Bronchial epithelial cell (primary cell): ENCODE results near the gene ELMO1. TPM values are rescaled to one million over a fixed set of nuclear protein-coding genes. Genes with fewer than 3 reads are reported as not detected.
A peak's percentile ranks its signal among the peaks of the same experiment; 100 is the strongest.

Experiments
- DNase-seq: peaks from one replicate; pipeline ENCODE4 v3.0.0-alpha.2; 2010; ENCODE audit warnings: low read depth
- FAIRE-seq: peaks from 2 replicates; lab custom pipeline; 2011; peaks lifted over from hg19 to GRCh38; lab: Jason Lieb, UNC
- H3K27me3 ChIP-seq: 2 replicates; pipeline ENCODE4 v1.5.1; 2011; ENCODE audit warnings: low read length; ENCODE audit not compliant: control insufficient read depth, insufficient read depth
- H3K36me3 ChIP-seq: 2 replicates; pipeline ENCODE4 v1.5.1; 2011; ENCODE audit warnings: low read length; ENCODE audit not compliant: control insufficient read depth, insufficient read depth
- H3K4me3 ChIP-seq: 2 replicates; pipeline ENCODE4 v1.5.1; 2011; ENCODE audit warnings: mild to moderate bottlenecking, low read depth, low read length, control low read depth
- total RNA-seq: library from RNA; depleted of rRNA; stranded (reverse); fragments of >200 nt; gene quantifications from 2 replicates; pipeline ENCODE4 v1.2.1, GENCODE V29; 2014
- TF ChIP-seq, protein P1 (sequence below): IDR thresholded peaks from 2 replicates; pipeline ENCODE4 v1.5.1; 2011; ENCODE audit warnings: mild to moderate bottlenecking, moderate library complexity, low read length, control low read depth, inconsistent platforms; ENCODE audit not compliant: insufficient read depth, severe bottlenecking

Gene ELMO1
- total RNA-seq, 1 donor from 2014 or later: under 0.01 TPM

- DNase-seq (no peak), FAIRE-seq (no peak)
- Histone ChIP-seq H3K27me3 (no peaks in the 10 kb centered on the region), H3K4me3 (no peak overlapping the region), H3K36me3 (no peaks in the 10 kb centered on the region)
- TF ChIP-seq, protein P1, sequence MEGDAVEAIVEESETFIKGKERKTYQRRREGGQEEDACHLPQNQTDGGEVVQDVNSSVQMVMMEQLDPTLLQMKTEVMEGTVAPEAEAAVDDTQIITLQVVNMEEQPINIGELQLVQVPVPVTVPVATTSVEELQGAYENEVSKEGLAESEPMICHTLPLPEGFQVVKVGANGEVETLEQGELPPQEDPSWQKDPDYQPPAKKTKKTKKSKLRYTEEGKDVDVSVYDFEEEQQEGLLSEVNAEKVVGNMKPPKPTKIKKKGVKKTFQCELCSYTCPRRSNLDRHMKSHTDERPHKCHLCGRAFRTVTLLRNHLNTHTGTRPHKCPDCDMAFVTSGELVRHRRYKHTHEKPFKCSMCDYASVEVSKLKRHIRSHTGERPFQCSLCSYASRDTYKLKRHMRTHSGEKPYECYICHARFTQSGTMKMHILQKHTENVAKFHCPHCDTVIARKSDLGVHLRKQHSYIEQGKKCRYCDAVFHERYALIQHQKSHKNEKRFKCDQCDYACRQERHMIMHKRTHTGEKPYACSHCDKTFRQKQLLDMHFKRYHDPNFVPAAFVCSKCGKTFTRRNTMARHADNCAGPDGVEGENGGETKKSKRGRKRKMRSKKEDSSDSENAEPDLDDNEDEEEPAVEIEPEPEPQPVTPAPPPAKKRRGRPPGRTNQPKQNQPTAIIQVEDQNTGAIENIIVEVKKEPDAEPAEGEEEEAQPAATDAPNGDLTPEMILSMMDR: no peak
Measured at GRCh38 chr7:36840904-36841303, 607.8 kb downstream of the ELMO1 start.

DNA sequence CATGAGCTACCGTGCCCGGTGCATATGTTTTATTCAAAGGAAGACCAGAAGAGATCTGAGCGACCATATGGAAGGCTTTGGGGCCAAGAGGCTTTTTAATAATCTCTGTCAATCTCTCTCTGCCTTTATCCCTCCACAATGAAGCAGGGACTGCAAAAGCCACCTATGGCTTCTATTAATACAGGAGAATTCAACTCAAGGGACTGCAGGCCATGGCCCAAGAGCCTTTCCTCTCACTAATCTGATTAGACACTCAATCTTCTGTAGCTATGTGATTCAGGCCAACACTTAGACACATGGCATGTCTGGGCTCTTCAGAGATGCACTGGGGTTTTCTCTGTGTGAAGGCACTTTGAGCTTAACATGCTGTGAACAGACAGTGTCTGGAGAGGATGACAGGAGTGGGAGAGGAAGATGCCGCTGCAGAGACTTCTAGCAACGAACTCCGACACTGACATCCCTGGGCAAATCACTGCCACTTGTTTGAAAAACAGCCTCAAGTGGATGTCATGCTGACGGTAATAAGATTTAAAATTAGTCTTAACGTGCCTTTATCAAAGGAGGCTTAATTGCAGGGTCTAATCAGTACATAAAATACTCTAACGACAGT is 609.9 kb downstream of the ELMO1 start:
- H3K27me3 ChIP-seq: no peaks in the 10 kb centered on the region
- H3K36me3 ChIP-seq: no peaks in the 10 kb centered on the region
- no peak overlapping the region for H3K4me3 ChIP-seq
- DNase-seq: no peak
- TF ChIP-seq, protein P1: no peak
- no peak for FAIRE-seq

GRCh38 chr7:36831049-36831448 is 617.6 kb downstream of the ELMO1 start:
- no peak for FAIRE-seq
- no peak for DNase-seq
- TF ChIP-seq, protein P1: no peak

DNA sequence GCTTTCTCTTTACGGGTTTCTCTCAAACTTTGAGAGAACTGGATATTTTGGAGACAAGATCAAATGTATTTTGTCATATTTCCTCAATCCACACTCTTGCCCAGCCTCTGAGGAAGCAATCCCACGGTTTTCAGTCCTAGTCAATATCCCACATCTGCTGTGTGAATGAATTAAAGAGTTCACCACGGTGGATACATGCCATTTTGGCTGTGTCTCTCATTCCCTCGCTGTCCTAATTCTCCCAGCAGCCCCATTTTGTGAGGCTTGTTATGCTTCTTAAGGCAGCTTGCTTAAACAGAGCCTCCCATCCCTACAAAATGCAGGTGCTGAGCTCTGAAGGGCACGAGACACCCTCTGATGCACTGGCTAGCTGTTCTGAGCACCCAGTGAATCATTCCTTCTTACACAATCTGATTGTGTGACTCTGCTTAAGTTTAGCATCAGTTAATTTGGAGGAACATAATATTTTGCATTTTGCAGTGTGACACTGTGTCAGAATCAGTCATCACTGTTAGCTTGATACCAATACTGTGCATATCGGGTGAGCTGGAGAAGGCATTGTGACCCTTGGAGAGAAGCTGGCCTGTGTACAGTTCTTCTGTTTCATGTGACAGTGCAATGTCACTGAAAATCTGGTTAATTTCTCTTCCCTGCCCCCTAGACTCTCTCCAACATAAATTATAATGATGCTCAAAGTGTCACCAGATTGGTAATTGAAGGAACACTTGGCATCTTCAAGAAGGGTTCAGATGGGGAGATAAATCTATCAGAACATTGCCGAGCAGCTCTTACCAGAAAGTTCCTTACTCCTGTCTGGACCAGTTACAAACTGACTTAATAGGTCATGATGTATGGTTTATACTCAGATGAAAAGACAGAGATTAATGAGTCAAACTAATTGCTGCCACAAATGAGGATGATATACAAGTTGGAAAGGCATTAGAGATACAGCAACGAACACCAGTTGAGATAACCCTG is 620.6 kb downstream of the ELMO1 start:
- FAIRE-seq: peak; percentile 76
- peak; percentile 60 for DNase-seq
- Histone ChIP-seq H3K4me3 (no peak overlapping the region), H3K27me3 (no peaks in the 10 kb centered on the region), H3K36me3 (no peaks in the 10 kb centered on the region)
- TF ChIP-seq, protein P1: no peak

More at GRCh38 chr7:36831049-36831448, 617.6 kb downstream of the ELMO1 start:
- H3K36me3 ChIP-seq: no peaks in the 10 kb centered on the region
- no peaks in the 10 kb centered on the region for H3K27me3 ChIP-seq
- no peak overlapping the region for H3K4me3 ChIP-seq

DNA sequence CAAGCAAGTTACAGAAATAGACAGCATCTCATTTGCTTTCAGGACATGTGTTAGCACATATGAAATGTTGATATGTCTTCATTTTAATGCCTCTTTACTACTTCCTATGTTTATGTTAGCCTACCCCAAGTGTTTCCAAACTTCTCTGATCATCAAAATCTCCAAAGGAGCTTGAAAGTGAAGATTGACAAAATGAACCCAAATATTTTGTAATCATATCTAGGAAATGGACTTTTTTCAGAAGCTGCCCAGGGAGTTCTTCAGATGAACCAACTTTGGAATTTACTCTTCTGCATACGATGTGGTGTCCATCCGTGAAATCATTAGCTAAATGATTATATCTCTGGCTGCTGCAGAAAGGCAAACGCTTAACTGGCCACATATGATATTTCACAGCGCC is 623.2 kb downstream of the ELMO1 start:
- H3K27me3 ChIP-seq: no peaks in the 10 kb centered on the region
- no peak overlapping the region for H3K4me3 ChIP-seq
- H3K36me3 ChIP-seq: no peaks in the 10 kb centered on the region
- DNase-seq (no peak), FAIRE-seq (no peak)
- TF ChIP-seq, protein P1: no peak
